Kidney (tissue), 14 donors: Measurements from ENCODE around the gene GOLPH3. TPM values are rescaled to one million over a fixed set of nuclear protein-coding genes. Genes with fewer than 3 reads are reported as not detected.

Source experiments
- DNase-seq, 5 donors: peaks; one replicate each; pipeline ENCODE4 v3.0.0-alpha.2; 2013 to 2020
- FAIRE-seq: peaks from 2 replicates; lab custom pipeline; 2012; peaks lifted over from hg19 to GRCh38; lab: Jason Lieb, UNC
- H3K27ac ChIP-seq, 2 donors: one replicate each; pipeline ENCODE4 v1.7.0; 2013; ENCODE audit warnings: low read depth in 2 of 2, low read length in 2 of 2, inconsistent platforms in 1 of 2
- H3K27me3 ChIP-seq: one replicate; pipeline ENCODE4 v1.7.1; 2013; ENCODE audit warnings: low read length, inconsistent platforms; ENCODE audit not compliant: control insufficient read depth, insufficient read depth
- H3K36me3 ChIP-seq, 3 donors: one replicate each; pipeline versions ENCODE4 v1.7.0 to v1.7.1; 2013; ENCODE audit warnings: low read length in 3 of 3, control low read depth in 1 of 3, inconsistent platforms in 1 of 3; ENCODE audit not compliant: insufficient read depth in 3 of 3, control insufficient read depth in 2 of 3
- H3K4me1 ChIP-seq, 3 donors: one replicate each; pipeline versions ENCODE4 v1.7.0 to v1.7.1; 2013; ENCODE audit warnings: low read length in 3 of 3, inconsistent platforms in 1 of 3, low read depth in 1 of 3; ENCODE audit not compliant: control insufficient read depth in 2 of 3, insufficient read depth in 2 of 3
- H3K4me3 ChIP-seq, 3 donors: one replicate each; pipeline versions ENCODE4 v1.7.0 to v1.8.1; 2013; ENCODE audit warnings: low read length in 3 of 3, control low read depth in 1 of 3, inconsistent platforms in 1 of 3
- H3K9ac ChIP-seq, 3 donors: one replicate each; pipeline versions ENCODE4 v1.7.0 to v1.7.1; 2013; ENCODE audit warnings: low read length in 3 of 3, control low read depth in 1 of 3, inconsistent platforms in 1 of 3
- H3K9me3 ChIP-seq, 3 donors: one replicate each; pipeline versions ENCODE4 v1.7.0 to v1.7.1; 2013; ENCODE audit warnings: low read length in 3 of 3, control low read depth in 1 of 3, inconsistent platforms in 1 of 3; ENCODE audit not compliant: control insufficient read depth in 2 of 3, insufficient read depth in 1 of 3
- CTCF ChIP-seq: IDR thresholded peaks from 3 replicates; pipeline ENCODE4 v1.5.1; 2012; ENCODE audit warnings: mild to moderate bottlenecking, moderate library complexity, borderline replicate concordance; ENCODE audit not compliant: insufficient read depth; ENCODE audit errors: extremely low read depth
- intact Hi-C: fragments of 100-400 bp; cut with DNase I; formaldehyde crosslinking; loops from one replicate; pipeline ENCODE4 v1.11.1; 2022
- polyA plus RNA-seq: library from polyadenylated mRNA; stranded (reverse); fragments of 350-450 nt; fragmentation: Illumina TruSeq; extraction: RNeasy Lipid Tissue Mini Kit (QIAGEN cat#74804); gene quantifications from one replicate; pipeline ENCODE4 v1.2.3, GENCODE V29; 2014; ENCODE audit warnings: low read depth, low replicate concordance; ENCODE audit not compliant: insufficient read depth
- total RNA-seq: library from RNA; stranded (reverse); fragmentation: NEBNext Ultra II Directional; extraction: Animal tissue kit (Norgen Biotek cat#: 25700); gene quantifications from one replicate; pipeline ENCODE4 v1.2.1, GENCODE V29; 2021
- donor health status: control.
- donor health status: control.
- donor health status: control.
- donor health status: control.
- donor health status: control.
- donor health status: DM: yes; HTN: yes; CAD: no.
- donor health status: Normal renal cell carcinoma (clear cell type).

GOLPH3 gene
- total and polyA plus RNA-seq, 2 donors from 2014 or later: 38.5 to 118 TPM

- H3K36me3 ChIP-seq: peaks cover 6 to 49% (median 46%) of the 10 kb centered on the region in 3 donors
- H3K9ac ChIP-seq: no peak overlapping the region
- no peak for DNase-seq
- no peaks in the 10 kb centered on the region for H3K27me3 ChIP-seq
- intact Hi-C loops: no loop called here
- H3K27ac ChIP-seq: no peak overlapping the region
- no peak for FAIRE-seq
- peaks cover 0 to 3% (median 0%) of the 10 kb centered on the region in 3 donors for H3K4me1 ChIP-seq
- H3K4me3 ChIP-seq: no peak overlapping the region
- H3K9me3 ChIP-seq: no peaks in the 10 kb centered on the region
- TF ChIP-seq CTCF: no peak
Measured at GRCh38 chr5:32103521-32103920, 70.6 kb downstream of the GOLPH3 start.

DNA sequence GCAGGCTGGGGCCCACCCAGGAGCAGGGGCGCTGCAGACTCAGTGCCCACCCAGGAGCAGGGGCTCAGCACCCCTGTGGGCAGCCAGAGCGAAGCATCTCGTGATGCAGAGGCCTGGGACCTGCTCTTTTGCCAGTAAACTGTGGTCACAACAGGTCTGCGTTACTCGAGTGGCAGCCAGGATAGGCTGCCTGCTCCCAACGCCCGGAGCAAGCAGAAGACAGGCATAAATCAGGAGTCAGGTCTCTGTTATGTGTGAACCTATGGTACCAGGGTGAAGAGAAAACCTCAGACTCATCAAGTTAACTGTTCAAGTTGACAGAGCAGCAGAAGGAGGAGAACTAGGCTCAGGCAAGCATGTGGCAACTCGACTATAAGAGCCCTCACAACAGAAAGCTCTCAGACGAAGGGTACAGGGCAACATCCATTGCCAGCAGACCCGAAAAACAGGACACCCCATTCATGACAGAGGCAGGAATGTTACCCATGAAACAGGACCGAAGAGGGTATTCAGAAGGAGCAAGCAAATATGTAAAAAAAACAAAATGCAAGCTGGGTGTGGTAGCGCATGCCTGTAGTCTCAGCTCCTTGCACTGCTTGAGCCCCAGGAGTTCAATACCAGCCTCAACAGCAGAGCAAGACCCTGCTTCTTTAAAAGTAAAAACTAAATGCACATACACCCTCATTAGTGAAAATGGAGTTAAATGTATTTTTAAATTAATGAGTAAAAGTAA is 71.7 kb downstream of the GOLPH3 start:
- Histone ChIP-seq H3K9ac (no peak overlapping the region), H3K4me1 (peaks cover 0 to 5% (median 0%) of the 10 kb centered on the region in 3 donors), H3K27me3 (no peaks in the 10 kb centered on the region), H3K27ac (no peak overlapping the region), H3K9me3 (no peaks in the 10 kb centered on the region), H3K4me3 (no peak overlapping the region), H3K36me3 (peaks cover 6 to 48% (median 43%) of the 10 kb centered on the region in 3 donors)
- no peak for TF ChIP-seq CTCF
- no peak for DNase-seq
- FAIRE-seq: no peak
- intact Hi-C loops: no loop called here

GRCh38 chr5:32100691-32101302 is 73.3 kb downstream of the GOLPH3 start:
- Histone ChIP-seq H3K27ac (no peak overlapping the region), H3K4me3 (no peak overlapping the region), H3K4me1 (peaks cover 0 to 5% (median 0%) of the 10 kb centered on the region in 3 donors), H3K9me3 (no peaks in the 10 kb centered on the region), H3K36me3 (peaks cover 6 to 43% (median 35%) of the 10 kb centered on the region in 3 donors), H3K27me3 (no peaks in the 10 kb centered on the region), H3K9ac (no peak overlapping the region)
- DNase-seq: no peak
- no peak for TF ChIP-seq CTCF
- intact Hi-C loops: no loop called here
- FAIRE-seq: no peak
